Glomerular visceral epithelial cell (primary cell): ENCODE measurements around the gene MINDY4.
A peak's percentile ranks its signal among the peaks of the same experiment; 100 is the strongest.
"Not testable (repeated sequence)": the region's sequence is repeated elsewhere in the genome, so short reads cannot be mapped to it uniquely, and the experiment has no call there.

Experiments
- DNase-seq: peaks from one replicate; pipeline ENCODE4 v3.0.0-alpha.2; 2016; ENCODE audit errors: extremely low spot score

MINDY4 gene

GRCh38 chr7:30804078-30804661, 33.0 kb downstream of the MINDY4 start:
- DNase-seq: peak; percentile 38

GRCh38 chr7:30805081-30805691, 34.0 kb downstream of the MINDY4 start:
- DNase-seq: no peak

- no peak for DNase-seq
Measured at GRCh38 chr7:30805931-30806330, 34.7 kb downstream of the MINDY4 start.

GRCh38 chr7:30807477-30807876, 36.3 kb downstream of the MINDY4 start:
- DNase-seq: not testable (repeated sequence)

GRCh38 chr7:30807941-30808340, 36.7 kb downstream of the MINDY4 start:
- not testable (repeated sequence) for DNase-seq

GRCh38 chr7:30810986-30811385, 39.8 kb downstream of the MINDY4 start:
- DNase-seq: no peak

GRCh38 chr7:30812676-30813075, 41.5 kb downstream of the MINDY4 start:
- DNase-seq: no peak

GRCh38 chr7:30813466-30813865, 42.2 kb downstream of the MINDY4 start:
- DNase-seq: no peak

- DNase-seq: no peak
Measured at GRCh38 chr7:30814700-30815387, 43.6 kb downstream of the MINDY4 start.

- DNase-seq: no peak
Measured at GRCh38 chr7:30815388-30815854, 44.2 kb downstream of the MINDY4 start.

GRCh38 chr7:30815951-30816644, 44.9 kb downstream of the MINDY4 start:
- DNase-seq: no peak

- DNase-seq: no peak
Measured at GRCh38 chr7:30816645-30817370, 45.6 kb downstream of the MINDY4 start.

GRCh38 chr7:30817371-30817767, 46.2 kb downstream of the MINDY4 start:
- DNase-seq: no peak

GRCh38 chr7:30824821-30825720, 53.9 kb downstream of the MINDY4 start:
- DNase-seq: no peak

GRCh38 chr7:30826181-30826580, 55.0 kb downstream of the MINDY4 start:
- no peak for DNase-seq

GRCh38 chr7:30828591-30828990, 57.4 kb downstream of the MINDY4 start:
- no peak for DNase-seq

- no peak for DNase-seq
Measured at GRCh38 chr7:30829471-30829870, 58.3 kb downstream of the MINDY4 start.

GRCh38 chr7:30831227-30831626, 60.0 kb downstream of the MINDY4 start:
- no peak for DNase-seq

- no peak for DNase-seq
Measured at GRCh38 chr7:30831936-30832335, 60.7 kb downstream of the MINDY4 start.

GRCh38 chr7:30834017-30834674, 62.9 kb downstream of the MINDY4 start:
- DNase-seq: not testable (repeated sequence)
